CD14-positive monocyte (primary cell): ENCODE data around the gene LRRD1. TPM values are rescaled to one million over a fixed set of nuclear protein-coding genes. Genes with fewer than 3 reads are reported as not detected.

ENCODE experiments used
- DNase-seq, 3 donors: peaks; one replicate each; pipeline ENCODE4 v3.0.0-alpha.2; 2011 to 2022
- H2AFZ ChIP-seq: 2 replicates; pipeline ENCODE4 v1.6.0; 2012; ENCODE audit warnings: mild to moderate bottlenecking, low read depth, low read length, inconsistent platforms; ENCODE audit not compliant: insufficient read depth, poor library complexity, severe bottlenecking
- H3K27ac ChIP-seq, 2 donors: 1 replicate in 1 of 2; 2 replicates in 1 of 2; pipeline ENCODE4 v1.5.1; 2012 to 2013; ENCODE audit warnings: low read length in 2 of 2, control low read depth in 1 of 2, inconsistent platforms in 1 of 2, low read depth in 1 of 2, mild to moderate bottlenecking in 1 of 2
- H3K27me3 ChIP-seq, 2 donors: one replicate each; pipeline versions ENCODE4 v1.6.0 to v1.6.1; 2011 to 2013; ENCODE audit warnings: low read length in 2 of 2; ENCODE audit not compliant: control insufficient read depth in 2 of 2, insufficient read depth in 2 of 2
- H3K36me3 ChIP-seq, 2 donors: replicated peaks in 1 of 2; 1 replicate in 1 of 2; 2 replicates in 1 of 2; pipeline versions ENCODE4 v1.5.1 to v1.6.1; 2012 to 2013; ENCODE audit warnings: low read length in 2 of 2, control low read depth in 1 of 2, inconsistent platforms in 1 of 2, mild to moderate bottlenecking in 1 of 2; ENCODE audit not compliant: insufficient read depth in 2 of 2, control insufficient read depth in 1 of 2
- H3K4me1 ChIP-seq, 2 donors: 1 replicate in 1 of 2; 2 replicates in 1 of 2; pipeline versions ENCODE4 v1.5.1 to v1.6.1; 2012 to 2013; ENCODE audit warnings: low read length in 2 of 2, control low read depth in 1 of 2, inconsistent platforms in 1 of 2, mild to moderate bottlenecking in 1 of 2, moderate library complexity in 1 of 2; ENCODE audit not compliant: insufficient read depth in 2 of 2, control insufficient read depth in 1 of 2
- H3K4me2 ChIP-seq: replicated peaks from 2 replicates; pipeline ENCODE3; 2012; ENCODE audit warnings: low read length, moderate library complexity, mild to moderate bottlenecking; ENCODE audit not compliant: poor library complexity, severe bottlenecking; ENCODE audit errors: extremely low read depth
- H3K4me3 ChIP-seq, 3 experiments: fragments of 200-600 bp in 1 of 3; sonication (generic) in 1 of 3; replicated peaks in 1 of 3; 1 replicate in 2 of 3; 2 replicates in 1 of 3; pipeline ENCODE4 v1.5.1; 2011 to 2013; ENCODE audit warnings: low read length in 3 of 3, mild to moderate bottlenecking in 3 of 3, control low read depth in 2 of 3, low read depth in 2 of 3, inconsistent platforms in 1 of 3, moderate library complexity in 1 of 3
- H3K79me2 ChIP-seq: 2 replicates; pipeline ENCODE4 v1.6.0; 2012; ENCODE audit warnings: mild to moderate bottlenecking, control low read depth, inconsistent platforms, low read length, moderate library complexity; ENCODE audit not compliant: insufficient read depth
- H3K9ac ChIP-seq: 2 replicates; pipeline ENCODE4 v1.6.0; 2017; ENCODE audit warnings: low read length, mild to moderate bottlenecking; ENCODE audit not compliant: insufficient read depth, poor library complexity, severe bottlenecking
- H3K9me3 ChIP-seq, 2 donors: replicated peaks in 1 of 2; 1 replicate in 1 of 2; 2 replicates in 1 of 2; pipeline versions ENCODE4 v1.5.1 to v1.6.1; 2012 to 2013; ENCODE audit warnings: low read length in 2 of 2, control low read depth in 1 of 2; ENCODE audit not compliant: control insufficient read depth in 1 of 2, insufficient read depth in 1 of 2
- H4K20me1 ChIP-seq: 2 replicates; pipeline ENCODE4 v1.6.0; 2012; ENCODE audit warnings: mild to moderate bottlenecking, low read length, control low read depth, moderate library complexity; ENCODE audit not compliant: insufficient read depth
- H3K27ac Mint-ChIP-seq, 7 donors: one replicate each; pipeline ENCODE4 v1.8.0; 2020; ENCODE audit warnings: mild to moderate bottlenecking in 7 of 7, mixed read lengths in 7 of 7, moderate library complexity in 6 of 7, inconsistent platforms in 2 of 7
- H3K27me3 Mint-ChIP-seq, 3 donors: one replicate each; pipeline ENCODE4 v1.8.0; 2021 to 2022; ENCODE audit warnings: low read depth in 3 of 3, mild to moderate bottlenecking in 3 of 3, mixed read lengths in 3 of 3, moderate library complexity in 3 of 3, inconsistent platforms in 1 of 3
- H3K36me3 Mint-ChIP-seq, 2 donors: one replicate each; pipeline ENCODE4 v1.8.0; 2020; ENCODE audit warnings: mixed read lengths in 2 of 2, inconsistent platforms in 1 of 2, mild to moderate bottlenecking in 1 of 2
- H3K4me1 Mint-ChIP-seq: one replicate; pipeline ENCODE4 v1.8.0; 2020; ENCODE audit warnings: mild to moderate bottlenecking, mixed read lengths
- H3K4me3 Mint-ChIP-seq, 2 donors: one replicate each; pipeline ENCODE4 v1.8.0; 2020; ENCODE audit warnings: mild to moderate bottlenecking in 2 of 2, mixed read lengths in 2 of 2, moderate library complexity in 1 of 2
- H3K9me3 Mint-ChIP-seq, 7 donors: one replicate each; pipeline ENCODE4 v1.8.0; 2020 to 2022; ENCODE audit warnings: mixed read lengths in 7 of 7, mild to moderate bottlenecking in 6 of 7, moderate library complexity in 6 of 7, inconsistent platforms in 2 of 7
- WGBS: methylation state at CpG from one replicate; pipeline ENCODE4 v1.1.5; 2013; ENCODE audit warnings: missing lambda C conversion rate; ENCODE audit not compliant: insufficient coverage; 5-methylcytosine and 5-hydroxymethylcytosine counted together
- intact Hi-C, 2 donors: fragments of 100-400 bp; cut with micrococcal nuclease; formaldehyde crosslinking; loops; one replicate each; pipeline versions ENCODE4 v1.15.0 to v1.15.1; 2023
- polyA plus RNA-seq, 3 donors: library from polyadenylated mRNA; depleted of rRNA in 1 of 3; unstranded in 2 of 3; stranded (reverse) in 1 of 3; fragments of 300-500 nt in 2 of 3; fragments of >200 nt in 1 of 3; fragmentation: Illumina TruSeq in 2 of 3; gene quantifications; 1 replicate in 2 of 3; 2 replicates in 1 of 3; pipeline ENCODE4 v1.2.3, GENCODE V29; 2012 to 2021
- TF ChIP-seq, protein P1 (sequence below): fragments of 200-600 bp; IDR thresholded peaks from one replicate; pipeline ENCODE4 v1.8.0; 2022; ENCODE audit warnings: antibody characterized with exemption, mild to moderate bottlenecking

Gene LRRD1
- polyA plus RNA-seq, 3 donors, result not detected

DNA sequence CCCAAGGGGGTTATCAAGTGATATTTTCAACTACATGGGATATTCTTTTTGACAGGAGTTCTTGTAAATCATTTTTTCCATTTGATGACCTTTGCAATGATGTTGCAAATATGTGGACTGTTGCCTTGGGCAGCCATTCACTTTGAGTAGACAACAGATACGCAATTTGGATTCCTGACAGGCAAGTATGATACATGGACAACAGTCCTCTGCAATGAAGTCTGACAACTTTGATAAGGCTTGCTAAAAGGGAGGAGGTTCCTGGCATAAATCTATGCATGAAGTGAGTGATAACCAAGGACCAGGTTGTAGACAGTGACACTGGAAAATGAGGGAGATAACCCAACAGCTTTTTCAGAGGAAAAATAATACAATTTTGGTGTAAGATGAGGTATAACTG lies 17.7 kb downstream of the LRRD1 start:
- Mint-ChIP-seq H3K4me3 (no peak overlapping the region), H3K36me3 (no peaks in the 10 kb centered on the region), H3K9me3 (no peaks in the 10 kb centered on the region), H3K27ac (no peak overlapping the region), H3K27me3 (peaks cover 2 to 4% (median 4%) of the 10 kb centered on the region in 3 donors), H3K4me1 (no peaks in the 10 kb centered on the region)
- H3K79me2 ChIP-seq, result no peaks in the 10 kb centered on the region
- no peak overlapping the region for H3K4me3 ChIP-seq
- H3K9me3 ChIP-seq, result no peaks in the 10 kb centered on the region
- H3K27ac ChIP-seq, result no peak overlapping the region
- no peaks in the 10 kb centered on the region for H4K20me1 ChIP-seq
- H3K36me3 ChIP-seq, result no peaks in the 10 kb centered on the region
- intact Hi-C loops, result no loop called here
- no peak overlapping the region for H2AFZ ChIP-seq
- DNase-seq, result no peak
- no peak overlapping the region for H3K9ac ChIP-seq
- TF ChIP-seq, protein P1, sequence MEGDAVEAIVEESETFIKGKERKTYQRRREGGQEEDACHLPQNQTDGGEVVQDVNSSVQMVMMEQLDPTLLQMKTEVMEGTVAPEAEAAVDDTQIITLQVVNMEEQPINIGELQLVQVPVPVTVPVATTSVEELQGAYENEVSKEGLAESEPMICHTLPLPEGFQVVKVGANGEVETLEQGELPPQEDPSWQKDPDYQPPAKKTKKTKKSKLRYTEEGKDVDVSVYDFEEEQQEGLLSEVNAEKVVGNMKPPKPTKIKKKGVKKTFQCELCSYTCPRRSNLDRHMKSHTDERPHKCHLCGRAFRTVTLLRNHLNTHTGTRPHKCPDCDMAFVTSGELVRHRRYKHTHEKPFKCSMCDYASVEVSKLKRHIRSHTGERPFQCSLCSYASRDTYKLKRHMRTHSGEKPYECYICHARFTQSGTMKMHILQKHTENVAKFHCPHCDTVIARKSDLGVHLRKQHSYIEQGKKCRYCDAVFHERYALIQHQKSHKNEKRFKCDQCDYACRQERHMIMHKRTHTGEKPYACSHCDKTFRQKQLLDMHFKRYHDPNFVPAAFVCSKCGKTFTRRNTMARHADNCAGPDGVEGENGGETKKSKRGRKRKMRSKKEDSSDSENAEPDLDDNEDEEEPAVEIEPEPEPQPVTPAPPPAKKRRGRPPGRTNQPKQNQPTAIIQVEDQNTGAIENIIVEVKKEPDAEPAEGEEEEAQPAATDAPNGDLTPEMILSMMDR, result no peak
- H3K27me3 ChIP-seq, result no peaks in the 10 kb centered on the region
- no peak overlapping the region for H3K4me2 ChIP-seq
- H3K4me1 ChIP-seq, result no peaks in the 10 kb centered on the region
- WGBS, result 100% methylated on average over 1 of the region's 1 CpG

DNA sequence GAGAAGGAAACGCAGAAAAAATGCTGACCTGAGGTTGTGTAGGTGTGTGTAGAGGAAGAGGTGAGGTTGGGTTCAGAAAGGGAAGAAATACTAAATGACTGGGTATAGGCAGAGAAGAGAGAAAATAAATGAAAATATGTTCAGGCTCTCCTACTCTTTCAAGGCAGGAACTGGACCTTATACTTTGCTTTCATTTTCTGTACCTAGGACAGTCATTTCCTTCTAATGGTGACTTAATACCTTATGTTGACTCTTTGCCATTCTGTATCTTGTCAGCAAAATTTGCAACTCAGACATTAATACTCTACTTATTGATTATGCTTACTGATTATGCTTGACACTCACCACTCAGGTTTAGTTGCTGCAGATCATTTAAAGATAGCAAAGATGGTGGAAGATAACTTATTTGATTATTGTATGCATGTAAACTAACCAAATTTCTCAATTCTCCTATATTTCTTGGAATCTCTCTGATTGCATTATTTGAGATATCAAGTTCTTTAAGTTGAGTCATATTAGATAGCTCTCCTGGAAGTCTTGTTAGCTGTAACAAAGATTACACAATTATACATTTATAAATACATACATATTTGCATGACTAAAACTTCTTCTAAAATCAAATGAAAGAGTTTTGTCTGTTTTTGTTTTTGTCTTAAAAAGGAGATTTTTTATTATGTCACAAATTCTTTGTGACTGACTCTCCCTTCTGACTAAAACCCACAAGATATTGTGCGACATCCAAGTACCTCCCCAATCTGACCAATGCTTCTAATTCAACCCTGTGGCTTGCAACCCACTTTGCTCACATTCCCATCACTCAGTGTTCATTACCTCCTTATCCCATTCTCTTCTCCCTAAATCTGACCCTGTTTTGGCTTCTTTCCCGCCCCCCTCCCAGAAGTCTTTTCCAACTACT lies 20.0 kb downstream of the LRRD1 start:
- no peaks in the 10 kb centered on the region for H3K4me1 Mint-ChIP-seq
- H3K9me3 Mint-ChIP-seq, result no peaks in the 10 kb centered on the region
- Histone ChIP-seq H3K4me1 (no peaks in the 10 kb centered on the region), H3K9me3 (no peaks in the 10 kb centered on the region), H3K4me3 (no peak overlapping the region), H3K36me3 (no peaks in the 10 kb centered on the region), H3K27me3 (no peaks in the 10 kb centered on the region), H3K4me2 (no peak overlapping the region), H4K20me1 (no peaks in the 10 kb centered on the region), H2AFZ (no peak overlapping the region), H3K27ac (no peak overlapping the region), H3K79me2 (no peaks in the 10 kb centered on the region), H3K9ac (no peak overlapping the region)
- TF ChIP-seq, protein P1, result no peak
- H3K27me3 Mint-ChIP-seq, result peaks cover 2 to 4% (median 4%) of the 10 kb centered on the region in 3 donors
- 100% methylated on average over 2 of the region's 3 CpGs for WGBS
- DNase-seq, result no peak
- no peak overlapping the region for H3K4me3 Mint-ChIP-seq
- no peak overlapping the region for H3K27ac Mint-ChIP-seq
- no peaks in the 10 kb centered on the region for H3K36me3 Mint-ChIP-seq
- intact Hi-C loops, result no loop called here
